ENCODE results near the gene RAC3. TPM values are rescaled to one million over a fixed set of nuclear protein-coding genes. Genes with fewer than 3 reads are reported as not detected.

RAC3 gene
- total RNA-seq, 1 experiment from 2014 or later, result 120 TPM

DNA sequence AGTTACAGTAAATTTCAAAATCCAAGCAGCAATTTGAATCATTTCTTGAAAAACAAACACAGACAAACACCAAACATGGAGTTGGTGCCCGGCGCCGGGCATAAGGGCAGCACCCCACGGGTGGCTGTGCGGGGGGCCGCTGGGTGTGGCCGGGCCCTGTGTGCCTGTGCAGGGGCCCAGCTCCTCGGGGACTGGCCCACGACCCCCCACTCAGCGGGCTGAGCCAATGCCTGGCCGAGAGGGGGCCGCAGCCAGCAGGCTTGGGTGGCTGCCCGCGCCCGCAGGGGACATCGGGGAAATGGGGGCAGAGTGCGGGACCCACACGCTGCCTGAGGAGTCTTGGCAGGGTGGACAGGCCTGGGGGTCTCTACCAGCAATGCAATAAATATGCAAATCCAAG, 47.0 kb downstream of the RAC3 start:
- peaks cover 2% of the 10 kb centered on the region; the same call in 1 of the 2 replicates for H3K79me2 ChIP-seq (ENCODE audit: insufficient read depth, low read length)
- no TSS peak for BruUV-seq (replicated peaks)
- DNase-seq (ENCODE audit: low read depth, low spot score) (no peak), ATAC-seq (no peak)
- no peaks in the 10 kb centered on the region for H3K9me3 ChIP-seq (ENCODE audit: control insufficient read depth in 1 of 2, insufficient read depth in 1 of 2, low read depth in 1 of 2, low read length in 2 of 2)
- no peak overlapping the region for H2AFZ ChIP-seq (ENCODE audit: low read depth, low read length, poor library complexity, severe bottlenecking)
- H3K36me3 ChIP-seq (ENCODE audit: control insufficient read depth in 1 of 2, insufficient read depth in 2 of 2, low read length in 2 of 2), result peaks cover 42% of the 10 kb centered on the region in 2 experiments
- no peak overlapping the region for H3K4me3 ChIP-seq (replicated peaks in 1 of 2; ENCODE audit: low read depth in 1 of 2, low read length in 2 of 2)
- no peak for TF ChIP-seq ZNF274 (IDR thresholded peaks at IDR 0.05; ENCODE audit: low read depth, low read length)
- no peak for TF ChIP-seq SIN3A (IDR thresholded peaks at IDR 0.05; ENCODE audit: low read depth)
- TF ChIP-seq EZH2 (IDR thresholded peaks at IDR 0.05), result no peak
- no peak overlapping the region for H3K27ac ChIP-seq (ENCODE audit: low read depth, low read length)
- H3K9me2 ChIP-seq (ENCODE audit: insufficient read depth), result no peaks in the 10 kb centered on the region
- ChIA-PET POLR2A (no interaction called here), CTCF (no interaction called here), RAD21 (ENCODE audit: low non-redundant PET in 1 of 2, low total read pairs in 2 of 2, uncharacterized antibody in 2 of 2, unreplicated experiment in 2 of 2) (no interaction called here)
- no peak overlapping the region for H3K4me2 ChIP-seq (ENCODE audit: low read length)
- H3K9ac ChIP-seq (ENCODE audit: low read length), result no peak overlapping the region
- H3K4me1 ChIP-seq (ENCODE audit: control insufficient read depth in 1 of 2, insufficient read depth in 2 of 2, low read length in 2 of 2), result no peaks in the 10 kb centered on the region
- intact Hi-C loops (cut with micrococcal nuclease), result no loop called here
- peaks cover 9% of the 10 kb centered on the region; the same call in 1 of the 2 replicates for H4K20me1 ChIP-seq (ENCODE audit: insufficient read depth)
- H3K27me3 ChIP-seq (ENCODE audit: insufficient read depth, low read length), result no peaks in the 10 kb centered on the region

- intact Hi-C loops (cut with micrococcal nuclease), result no loop called here
- BruUV-seq (replicated peaks), result no TSS peak
- peaks cover 9% of the 10 kb centered on the region; the same call in 1 of the 2 replicates for H4K20me1 ChIP-seq (ENCODE audit: insufficient read depth)
- ChIA-PET RAD21 (ENCODE audit: low non-redundant PET in 1 of 2, low total read pairs in 2 of 2, uncharacterized antibody in 2 of 2, unreplicated experiment in 2 of 2) (no interaction called here), CTCF (interaction anchor here (0.6 kb wide), 1 partner anchor 56 kb away, joined by 3 read pairs; the partner anchor contains the start of genes CENPX and LRRC45), POLR2A (no interaction called here)
- H3K4me1 ChIP-seq (ENCODE audit: control insufficient read depth in 1 of 2, insufficient read depth in 2 of 2, low read length in 2 of 2), result no peaks in the 10 kb centered on the region
- H3K27me3 ChIP-seq (ENCODE audit: insufficient read depth, low read length), result no peaks in the 10 kb centered on the region
- DNase-seq (ENCODE audit: low read depth, low spot score), result no peak
- no peak overlapping the region for H3K9ac ChIP-seq (ENCODE audit: low read length)
- H3K27ac ChIP-seq (ENCODE audit: low read depth, low read length), result no peak overlapping the region
- no peak overlapping the region for H2AFZ ChIP-seq (ENCODE audit: low read depth, low read length, poor library complexity, severe bottlenecking)
- H3K4me3 ChIP-seq (replicated peaks in 1 of 2; ENCODE audit: low read depth in 1 of 2, low read length in 2 of 2), result no peak overlapping the region
- H3K79me2 ChIP-seq (ENCODE audit: insufficient read depth, low read length), result peaks cover 3% of the 10 kb centered on the region; the same call in 1 of the 2 replicates
- H3K9me3 ChIP-seq (ENCODE audit: control insufficient read depth in 1 of 2, insufficient read depth in 1 of 2, low read depth in 1 of 2, low read length in 2 of 2), result no peaks in the 10 kb centered on the region
- H3K9me2 ChIP-seq (ENCODE audit: insufficient read depth), result no peaks in the 10 kb centered on the region
- H3K36me3 ChIP-seq (ENCODE audit: control insufficient read depth in 1 of 2, insufficient read depth in 2 of 2, low read length in 2 of 2), result peaks cover 43 to 49% of the 10 kb centered on the region in 2 experiments
- no peak overlapping the region for H3K4me2 ChIP-seq (ENCODE audit: low read length)
- ATAC-seq, result no peak
- TF ChIP-seq SIN3A (IDR thresholded peaks at IDR 0.05; ENCODE audit: low read depth) (no peak), RAD21 (IDR thresholded peaks at IDR 0.05; ENCODE audit: low read depth) (no peak), ZNF274 (IDR thresholded peaks at IDR 0.05; ENCODE audit: low read depth, low read length) (no peak), MAX (IDR thresholded peaks at IDR 0.05) (no peak)
These were observed 47.7 kb downstream of the RAC3 start for GRCh38 chr17:82079001-82079677.
